ENCODE data around the gene THRA. TPM values are rescaled to one million over a fixed set of nuclear protein-coding genes. Genes with fewer than 3 reads are reported as not detected.
A peak's percentile ranks its signal among the peaks of the same experiment; 100 is the strongest.

The THRA gene
- total RNA-seq, 1 experiment from 2014 or later: 107 TPM

DNA sequence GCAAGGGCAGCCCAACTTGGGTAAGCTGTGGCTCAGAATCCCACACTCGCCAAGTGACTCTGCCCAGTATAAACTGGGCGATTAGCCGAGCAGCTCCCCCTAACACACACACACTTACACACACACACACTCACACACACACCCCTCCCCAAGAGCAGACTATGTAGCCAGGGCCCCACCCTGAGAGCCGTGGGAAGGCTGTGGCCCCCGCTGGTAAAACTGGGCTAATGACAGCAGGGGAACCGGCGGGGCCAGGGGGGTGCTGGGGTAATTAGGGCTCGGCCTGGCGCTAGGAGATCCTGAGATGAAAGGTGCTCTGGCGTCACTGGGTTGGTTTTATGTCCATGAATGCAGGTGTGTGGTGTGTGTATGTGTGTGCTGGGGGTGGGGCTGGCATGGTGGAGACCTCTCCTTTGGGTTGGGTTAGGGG is 1.1 kb upstream of the THRA start:
- H3K27me3 Mint-ChIP-seq (ENCODE audit: unreplicated experiment): peaks cover 61% of the 10 kb centered on the region
- CTCF ChIA-PET: interaction anchor here (0.6 to 37.1 kb wide), 9 partner anchors 8 to 61 kb away, joined by 3 to 1006 read pairs (median 81); partner anchors contain the start of genes CSF3, MED24, NR1D1 and THRA
- peak overlapping the region; percentile 54 for H3K4me3 Mint-ChIP-seq (ENCODE audit: low read depth, unreplicated experiment)
- no TSS peak for BruUV-seq (replicated peaks)
- peak overlapping the region; percentile 27 for H3K27ac Mint-ChIP-seq (ENCODE audit: unreplicated experiment)
- peaks cover 47% of the 10 kb centered on the region for H3K4me1 Mint-ChIP-seq (ENCODE audit: low read depth, unreplicated experiment)
- no peaks in the 10 kb centered on the region for H3K9me3 Mint-ChIP-seq (ENCODE audit: low read depth, unreplicated experiment)
- intact Hi-C loops (cut with micrococcal nuclease; ENCODE audit: unreplicated experiment): no loop called here
- peaks cover 40% of the 10 kb centered on the region for H3K36me3 Mint-ChIP-seq (ENCODE audit: insufficient read depth, unreplicated experiment)
- TF ChIP-seq, protein P1, sequence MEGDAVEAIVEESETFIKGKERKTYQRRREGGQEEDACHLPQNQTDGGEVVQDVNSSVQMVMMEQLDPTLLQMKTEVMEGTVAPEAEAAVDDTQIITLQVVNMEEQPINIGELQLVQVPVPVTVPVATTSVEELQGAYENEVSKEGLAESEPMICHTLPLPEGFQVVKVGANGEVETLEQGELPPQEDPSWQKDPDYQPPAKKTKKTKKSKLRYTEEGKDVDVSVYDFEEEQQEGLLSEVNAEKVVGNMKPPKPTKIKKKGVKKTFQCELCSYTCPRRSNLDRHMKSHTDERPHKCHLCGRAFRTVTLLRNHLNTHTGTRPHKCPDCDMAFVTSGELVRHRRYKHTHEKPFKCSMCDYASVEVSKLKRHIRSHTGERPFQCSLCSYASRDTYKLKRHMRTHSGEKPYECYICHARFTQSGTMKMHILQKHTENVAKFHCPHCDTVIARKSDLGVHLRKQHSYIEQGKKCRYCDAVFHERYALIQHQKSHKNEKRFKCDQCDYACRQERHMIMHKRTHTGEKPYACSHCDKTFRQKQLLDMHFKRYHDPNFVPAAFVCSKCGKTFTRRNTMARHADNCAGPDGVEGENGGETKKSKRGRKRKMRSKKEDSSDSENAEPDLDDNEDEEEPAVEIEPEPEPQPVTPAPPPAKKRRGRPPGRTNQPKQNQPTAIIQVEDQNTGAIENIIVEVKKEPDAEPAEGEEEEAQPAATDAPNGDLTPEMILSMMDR (IDR thresholded peaks at IDR 0.05; ENCODE audit: unreplicated experiment): no peak
- no peak for DNase-seq

DNA sequence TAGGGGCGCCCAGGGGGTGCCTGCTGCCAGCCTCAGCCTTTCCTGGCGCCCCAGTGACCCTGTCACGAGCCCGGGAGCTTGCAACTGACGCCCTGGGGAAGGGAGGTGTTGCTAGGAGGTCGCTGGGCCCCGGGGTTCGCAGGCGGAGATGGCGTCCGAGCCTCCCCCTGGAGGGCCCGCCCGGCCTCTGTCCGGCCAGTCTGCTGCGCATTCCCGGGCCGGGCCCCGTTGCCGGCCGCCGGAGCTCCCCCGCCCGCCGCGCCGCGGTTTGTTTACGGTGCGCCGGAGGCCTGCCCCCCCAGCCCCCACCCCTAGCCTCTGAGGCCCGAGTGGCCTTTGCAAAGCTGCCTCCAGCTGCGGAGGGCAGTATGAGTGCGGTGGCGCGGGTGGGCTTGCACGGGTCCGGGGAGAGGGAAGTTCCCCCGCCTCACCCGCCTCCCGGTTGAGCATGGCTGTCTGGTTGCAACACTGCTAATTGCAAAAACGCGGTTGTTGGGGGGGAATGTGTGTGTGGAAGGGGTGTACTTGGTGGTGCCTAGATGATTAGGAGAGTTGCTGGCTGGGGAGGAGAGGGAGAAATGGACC is 514 bp downstream of the THRA start:
- intact Hi-C loops (cut with micrococcal nuclease; ENCODE audit: unreplicated experiment): loop anchor here (1.0 kb wide), 6 partner anchors 8 to 105 kb away; partner anchors contain the start of gene MED24
- Mint-ChIP-seq H3K9me3 (ENCODE audit: low read depth, unreplicated experiment) (no peaks in the 10 kb centered on the region), H3K36me3 (ENCODE audit: insufficient read depth, unreplicated experiment) (peaks cover 40% of the 10 kb centered on the region), H3K4me3 (ENCODE audit: low read depth, unreplicated experiment) (peak overlapping the region; percentile 54), H3K27me3 (ENCODE audit: unreplicated experiment) (peaks cover 44% of the 10 kb centered on the region), H3K27ac (ENCODE audit: unreplicated experiment) (peak overlapping the region; percentile 7), H3K4me1 (ENCODE audit: low read depth, unreplicated experiment) (peaks cover 62% of the 10 kb centered on the region)
- peak; percentile 94 for DNase-seq
- TF ChIP-seq, protein P1 (IDR thresholded peaks at IDR 0.05; ENCODE audit: unreplicated experiment): no peak
- CTCF ChIA-PET: interaction anchor here (0.5 to 37.1 kb wide), 29 partner anchors 4 to 1992 kb away, joined by 3 to 1006 read pairs (median 5); partner anchors contain the start of genes CSF3, ERBB2, MED24 and MSL1
- no TSS peak for BruUV-seq (replicated peaks)

DNA sequence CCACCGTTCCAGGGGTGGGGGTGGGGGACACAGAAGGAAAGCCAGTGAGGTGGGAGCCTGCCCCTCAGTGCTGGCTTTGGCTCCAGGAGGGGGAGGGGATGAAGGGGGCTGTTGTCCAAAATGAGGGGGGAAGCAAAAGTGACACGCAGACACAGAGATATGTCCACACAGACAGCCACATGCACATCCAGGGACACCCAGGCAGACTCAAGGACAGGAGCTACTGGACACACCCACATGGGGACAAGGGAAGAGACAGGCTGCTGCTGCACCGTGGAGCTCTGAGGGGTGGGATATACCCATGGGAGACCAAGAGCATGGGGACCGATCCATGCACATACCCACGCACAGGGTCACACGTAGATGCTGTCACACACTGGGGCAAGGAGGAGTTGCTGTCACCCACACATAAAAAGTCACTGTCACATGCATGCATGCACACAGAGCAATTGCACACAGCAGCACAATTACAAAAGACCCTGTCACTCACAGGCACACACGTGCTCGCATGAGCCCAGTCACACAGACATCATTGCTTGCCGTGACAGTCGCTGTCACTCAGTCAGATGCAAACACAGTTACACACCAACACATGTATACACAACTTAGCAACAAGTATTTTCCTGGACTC is 1.3 kb downstream of the THRA start:
- CTCF ChIA-PET: interaction anchor here (0.6 to 37.1 kb wide), 49 partner anchors 4 to 878 kb away, joined by 3 to 1006 read pairs (median 5); partner anchors contain the start of genes CASC3, CSF3, GRB7 and MED24
- TF ChIP-seq, protein P1 (IDR thresholded peaks at IDR 0.05; ENCODE audit: unreplicated experiment): no peak

DNA sequence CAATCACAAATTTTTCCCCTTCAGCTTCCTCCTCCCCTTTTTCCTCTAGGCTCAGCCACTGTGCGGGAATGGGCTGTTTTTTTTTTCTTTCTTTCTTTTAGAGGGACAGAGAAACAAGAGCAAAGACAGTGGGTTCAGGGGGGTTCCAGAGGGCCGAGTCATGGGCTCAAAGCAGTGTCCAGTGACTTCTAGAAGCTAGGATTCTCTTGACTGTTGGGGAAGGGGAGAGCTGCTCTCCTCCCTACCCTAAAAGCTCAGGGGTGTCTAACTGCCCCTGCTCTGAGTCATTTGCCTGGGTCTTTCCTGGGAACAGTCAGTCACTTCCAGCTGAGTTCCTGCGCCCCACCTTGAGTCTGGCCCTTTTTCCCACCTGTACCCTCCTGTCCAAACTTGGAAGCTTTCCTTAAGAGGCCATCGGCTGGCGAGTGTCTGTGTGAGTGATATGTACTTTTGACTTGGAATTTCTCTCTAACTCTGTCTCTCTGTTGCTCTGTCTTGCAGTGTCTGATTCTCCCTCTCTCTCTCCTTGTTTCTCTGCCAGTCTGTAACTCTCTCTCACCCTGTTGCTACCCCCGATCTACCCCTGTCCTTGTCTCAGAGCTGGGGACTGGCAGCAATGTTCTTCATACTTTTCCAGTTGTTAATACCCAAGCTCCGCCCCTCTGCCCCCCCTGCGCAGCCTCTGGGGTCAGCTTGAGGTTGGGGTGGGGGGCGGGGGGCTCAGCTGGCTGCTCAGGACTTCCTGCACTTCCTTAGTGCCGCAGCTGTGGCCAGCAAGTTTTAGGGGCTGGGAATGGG is 2.4 kb downstream of the THRA start:
- peak; percentile 89 for DNase-seq
- peak overlapping the region; percentile 10 for H3K27ac Mint-ChIP-seq (ENCODE audit: unreplicated experiment)
- peak overlapping the region; percentile 54 for H3K4me3 Mint-ChIP-seq (ENCODE audit: low read depth, unreplicated experiment)
- peaks cover 81% of the 10 kb centered on the region for H3K4me1 Mint-ChIP-seq (ENCODE audit: low read depth, unreplicated experiment)
- CTCF ChIA-PET: interaction anchor here (0.5 to 37.1 kb wide), 60 partner anchors 5 to 1520 kb away, joined by 3 to 1006 read pairs (median 4); partner anchors contain the start of genes CASC3, CSF3, ERBB2 and GRB7
- no TSS peak for BruUV-seq (replicated peaks)
- intact Hi-C loops (cut with micrococcal nuclease; ENCODE audit: unreplicated experiment): loop anchor here (1.0 kb wide), 1 partner anchor 10 kb away; no protein-coding TSS in a partner anchor
- H3K36me3 Mint-ChIP-seq (ENCODE audit: insufficient read depth, unreplicated experiment): peaks cover 49% of the 10 kb centered on the region
- TF ChIP-seq, protein P1 (IDR thresholded peaks at IDR 0.05; ENCODE audit: unreplicated experiment): no peak
- H3K27me3 Mint-ChIP-seq (ENCODE audit: unreplicated experiment): peaks cover 26% of the 10 kb centered on the region
- H3K9me3 Mint-ChIP-seq (ENCODE audit: low read depth, unreplicated experiment): no peaks in the 10 kb centered on the region

More for the DNA sequence above, 1.3 kb downstream of the THRA start:
- no peak for DNase-seq
- H3K9me3 Mint-ChIP-seq (ENCODE audit: low read depth, unreplicated experiment): no peaks in the 10 kb centered on the region
- peaks cover 40% of the 10 kb centered on the region for H3K36me3 Mint-ChIP-seq (ENCODE audit: insufficient read depth, unreplicated experiment)
- peak overlapping the region; percentile 54 for H3K4me3 Mint-ChIP-seq (ENCODE audit: low read depth, unreplicated experiment)
- intact Hi-C loops (cut with micrococcal nuclease; ENCODE audit: unreplicated experiment): loop anchor here (1.0 kb wide), 6 partner anchors 7 to 104 kb away; partner anchors contain the start of gene MED24
- H3K4me1 Mint-ChIP-seq (ENCODE audit: low read depth, unreplicated experiment): peaks cover 69% of the 10 kb centered on the region
- peaks cover 37% of the 10 kb centered on the region for H3K27me3 Mint-ChIP-seq (ENCODE audit: unreplicated experiment)
- BruUV-seq (replicated peaks): no TSS peak
- H3K27ac Mint-ChIP-seq (ENCODE audit: unreplicated experiment): peak overlapping the region; percentile 7

Measured in Calu3 (cell line).